ENCODE results near the gene RPUSD3. TPM values are rescaled to one million over a fixed set of nuclear protein-coding genes. Genes with fewer than 3 reads are reported as not detected.

Gene RPUSD3
- total and polyA plus RNA-seq, 9 of the 15 experiments (the other 6 are each of a cell fraction or from before 2014, with no cell fraction given): 13.8 to 99.0 (median 59.3) TPM

DNA sequence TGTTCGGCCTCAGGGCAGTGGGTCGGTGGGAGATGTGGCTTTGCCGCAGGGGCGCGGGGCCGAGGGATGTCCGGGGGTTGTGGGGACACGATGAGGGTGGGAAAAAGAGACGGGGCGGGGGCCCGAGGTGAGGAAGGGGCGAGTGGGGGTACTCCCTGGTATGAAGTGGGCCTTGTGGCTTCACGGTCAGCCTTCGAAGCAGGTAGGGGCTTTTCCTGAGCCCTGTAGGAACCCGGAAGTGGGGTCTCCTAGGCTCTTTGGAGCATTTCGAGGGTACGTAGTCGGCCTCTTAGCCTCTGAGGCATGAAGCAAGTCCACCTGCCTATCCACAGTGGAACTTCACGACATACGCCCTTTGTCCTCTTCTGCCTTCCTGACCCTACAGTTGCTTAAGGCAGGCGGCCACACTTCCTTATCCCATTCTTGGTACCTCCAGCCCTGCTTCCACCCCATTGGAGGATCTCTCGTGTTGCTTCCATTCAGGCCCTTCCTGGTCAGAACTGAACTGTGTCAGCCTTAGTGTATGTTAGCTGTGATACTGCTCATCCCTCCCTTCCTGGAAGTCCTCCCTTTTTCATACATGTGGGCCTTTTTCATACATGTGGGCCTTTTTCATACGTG, 50.5 kb downstream of the RPUSD3 start (continued):
- TF ChIP-seq CREB1 (IDR thresholded peaks at IDR 0.05) (no peak), CREB1 (CRISPR knock-in tag; IDR thresholded peaks at IDR 0.05) (0 out of 2 replicates have a peak, but pooled peaks have one; percentile 34), PHF20 (IDR thresholded peaks at IDR 0.05; ENCODE audit: partially characterized antibody) (peak; percentile 95), DNMT1 (IDR thresholded peaks at IDR 0.05) (0 out of 2 replicates have a peak, but pooled peaks have one; percentile 0), YY1 (IDR thresholded peaks at IDR 0.05; ENCODE audit: borderline replicate concordance in 1 of 3, control insufficient read depth in 1 of 3, extremely low read depth in 1 of 3, insufficient read depth in 3 of 3, insufficient read length in 1 of 3, insufficient replicate concordance in 2 of 3, low read depth in 1 of 3, low read length in 2 of 3) (peak in 1 of 3 experiments; percentile 26), MYC (IDR thresholded peaks at IDR 0.05; ENCODE audit: low read depth, low read length) (0 out of 2 replicates have a peak, but pooled peaks have one; percentile 6), MYC (CRISPR knock-in tag; IDR thresholded peaks at IDR 0.05; ENCODE audit: borderline replicate concordance, low read depth) (0 out of 2 replicates have a peak, but pooled peaks have one; percentile 27), CSDE1 (IDR thresholded peaks at IDR 0.05) (no peak; a peak in 1 of 4 replicates), DPF2 (IDR thresholded peaks at IDR 0.05) (no peak), ZNF384 (IDR thresholded peaks at IDR 0.05; ENCODE audit: low read depth, low read length) (0 out of 2 replicates have a peak, but pooled peaks have one; percentile 6), FOXM1 (IDR thresholded peaks at IDR 0.05; ENCODE audit: low read depth) (no peak), FOXM1 (CRISPR knock-in tag; IDR thresholded peaks at IDR 0.05; ENCODE audit: low read depth) (0 out of 2 replicates have a peak, but pooled peaks have one; percentile 72), ZNF224 (CRISPR knock-in tag; IDR thresholded peaks at IDR 0.05) (no peak), KLF16 (IDR thresholded peaks at IDR 0.05) (no peak)
- TF ChIP-seq, protein P1, sequence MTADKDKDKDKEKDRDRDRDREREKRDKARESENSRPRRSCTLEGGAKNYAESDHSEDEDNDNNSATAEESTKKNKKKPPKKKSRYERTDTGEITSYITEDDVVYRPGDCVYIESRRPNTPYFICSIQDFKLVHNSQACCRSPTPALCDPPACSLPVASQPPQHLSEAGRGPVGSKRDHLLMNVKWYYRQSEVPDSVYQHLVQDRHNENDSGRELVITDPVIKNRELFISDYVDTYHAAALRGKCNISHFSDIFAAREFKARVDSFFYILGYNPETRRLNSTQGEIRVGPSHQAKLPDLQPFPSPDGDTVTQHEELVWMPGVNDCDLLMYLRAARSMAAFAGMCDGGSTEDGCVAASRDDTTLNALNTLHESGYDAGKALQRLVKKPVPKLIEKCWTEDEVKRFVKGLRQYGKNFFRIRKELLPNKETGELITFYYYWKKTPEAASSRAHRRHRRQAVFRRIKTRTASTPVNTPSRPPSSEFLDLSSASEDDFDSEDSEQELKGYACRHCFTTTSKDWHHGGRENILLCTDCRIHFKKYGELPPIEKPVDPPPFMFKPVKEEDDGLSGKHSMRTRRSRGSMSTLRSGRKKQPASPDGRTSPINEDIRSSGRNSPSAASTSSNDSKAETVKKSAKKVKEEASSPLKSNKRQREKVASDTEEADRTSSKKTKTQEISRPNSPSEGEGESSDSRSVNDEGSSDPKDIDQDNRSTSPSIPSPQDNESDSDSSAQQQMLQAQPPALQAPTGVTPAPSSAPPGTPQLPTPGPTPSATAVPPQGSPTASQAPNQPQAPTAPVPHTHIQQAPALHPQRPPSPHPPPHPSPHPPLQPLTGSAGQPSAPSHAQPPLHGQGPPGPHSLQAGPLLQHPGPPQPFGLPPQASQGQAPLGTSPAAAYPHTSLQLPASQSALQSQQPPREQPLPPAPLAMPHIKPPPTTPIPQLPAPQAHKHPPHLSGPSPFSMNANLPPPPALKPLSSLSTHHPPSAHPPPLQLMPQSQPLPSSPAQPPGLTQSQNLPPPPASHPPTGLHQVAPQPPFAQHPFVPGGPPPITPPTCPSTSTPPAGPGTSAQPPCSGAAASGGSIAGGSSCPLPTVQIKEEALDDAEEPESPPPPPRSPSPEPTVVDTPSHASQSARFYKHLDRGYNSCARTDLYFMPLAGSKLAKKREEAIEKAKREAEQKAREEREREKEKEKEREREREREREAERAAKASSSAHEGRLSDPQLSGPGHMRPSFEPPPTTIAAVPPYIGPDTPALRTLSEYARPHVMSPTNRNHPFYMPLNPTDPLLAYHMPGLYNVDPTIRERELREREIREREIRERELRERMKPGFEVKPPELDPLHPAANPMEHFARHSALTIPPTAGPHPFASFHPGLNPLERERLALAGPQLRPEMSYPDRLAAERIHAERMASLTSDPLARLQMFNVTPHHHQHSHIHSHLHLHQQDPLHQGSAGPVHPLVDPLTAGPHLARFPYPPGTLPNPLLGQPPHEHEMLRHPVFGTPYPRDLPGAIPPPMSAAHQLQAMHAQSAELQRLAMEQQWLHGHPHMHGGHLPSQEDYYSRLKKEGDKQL (CRISPR knock-in tag; IDR thresholded peaks at IDR 0.05; ENCODE audit: borderline replicate concordance): 0 out of 2 replicates have a peak, but pooled peaks have one; percentile 15
- TF ChIP-seq, protein P2, sequence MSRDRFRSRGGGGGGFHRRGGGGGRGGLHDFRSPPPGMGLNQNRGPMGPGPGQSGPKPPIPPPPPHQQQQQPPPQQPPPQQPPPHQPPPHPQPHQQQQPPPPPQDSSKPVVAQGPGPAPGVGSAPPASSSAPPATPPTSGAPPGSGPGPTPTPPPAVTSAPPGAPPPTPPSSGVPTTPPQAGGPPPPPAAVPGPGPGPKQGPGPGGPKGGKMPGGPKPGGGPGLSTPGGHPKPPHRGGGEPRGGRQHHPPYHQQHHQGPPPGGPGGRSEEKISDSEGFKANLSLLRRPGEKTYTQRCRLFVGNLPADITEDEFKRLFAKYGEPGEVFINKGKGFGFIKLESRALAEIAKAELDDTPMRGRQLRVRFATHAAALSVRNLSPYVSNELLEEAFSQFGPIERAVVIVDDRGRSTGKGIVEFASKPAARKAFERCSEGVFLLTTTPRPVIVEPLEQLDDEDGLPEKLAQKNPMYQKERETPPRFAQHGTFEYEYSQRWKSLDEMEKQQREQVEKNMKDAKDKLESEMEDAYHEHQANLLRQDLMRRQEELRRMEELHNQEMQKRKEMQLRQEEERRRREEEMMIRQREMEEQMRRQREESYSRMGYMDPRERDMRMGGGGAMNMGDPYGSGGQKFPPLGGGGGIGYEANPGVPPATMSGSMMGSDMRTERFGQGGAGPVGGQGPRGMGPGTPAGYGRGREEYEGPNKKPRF (IDR thresholded peaks at IDR 0.05; ENCODE audit: low read depth, low read length): no peak
- TF ChIP-seq, protein P3, sequence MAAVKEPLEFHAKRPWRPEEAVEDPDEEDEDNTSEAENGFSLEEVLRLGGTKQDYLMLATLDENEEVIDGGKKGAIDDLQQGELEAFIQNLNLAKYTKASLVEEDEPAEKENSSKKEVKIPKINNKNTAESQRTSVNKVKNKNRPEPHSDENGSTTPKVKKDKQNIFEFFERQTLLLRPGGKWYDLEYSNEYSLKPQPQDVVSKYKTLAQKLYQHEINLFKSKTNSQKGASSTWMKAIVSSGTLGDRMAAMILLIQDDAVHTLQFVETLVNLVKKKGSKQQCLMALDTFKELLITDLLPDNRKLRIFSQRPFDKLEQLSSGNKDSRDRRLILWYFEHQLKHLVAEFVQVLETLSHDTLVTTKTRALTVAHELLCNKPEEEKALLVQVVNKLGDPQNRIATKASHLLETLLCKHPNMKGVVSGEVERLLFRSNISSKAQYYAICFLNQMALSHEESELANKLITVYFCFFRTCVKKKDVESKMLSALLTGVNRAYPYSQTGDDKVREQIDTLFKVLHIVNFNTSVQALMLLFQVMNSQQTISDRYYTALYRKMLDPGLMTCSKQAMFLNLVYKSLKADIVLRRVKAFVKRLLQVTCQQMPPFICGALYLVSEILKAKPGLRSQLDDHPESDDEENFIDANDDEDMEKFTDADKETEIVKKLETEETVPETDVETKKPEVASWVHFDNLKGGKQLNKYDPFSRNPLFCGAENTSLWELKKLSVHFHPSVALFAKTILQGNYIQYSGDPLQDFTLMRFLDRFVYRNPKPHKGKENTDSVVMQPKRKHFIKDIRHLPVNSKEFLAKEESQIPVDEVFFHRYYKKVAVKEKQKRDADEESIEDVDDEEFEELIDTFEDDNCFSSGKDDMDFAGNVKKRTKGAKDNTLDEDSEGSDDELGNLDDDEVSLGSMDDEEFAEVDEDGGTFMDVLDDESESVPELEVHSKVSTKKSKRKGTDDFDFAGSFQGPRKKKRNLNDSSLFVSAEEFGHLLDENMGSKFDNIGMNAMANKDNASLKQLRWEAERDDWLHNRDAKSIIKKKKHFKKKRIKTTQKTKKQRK (IDR thresholded peaks at IDR 0.05; ENCODE audit: borderline replicate concordance, low read depth, low read length): 0 out of 2 replicates have a peak, but pooled peaks have one; percentile 15

All from K562 (cell line).